Liver (tissue), 9 donors: ENCODE data around the gene MEIS2. TPM values are rescaled to one million over a fixed set of nuclear protein-coding genes. Genes with fewer than 3 reads are reported as not detected.

Experiments used
- DNase-seq: peaks from one replicate; pipeline ENCODE4 v3.0.0-alpha.2; 2017; ENCODE audit warnings: low spot score
- H3K27ac ChIP-seq, 2 donors: one replicate each; pipeline ENCODE4 v1.7.0; 2013; ENCODE audit warnings: inconsistent platforms in 2 of 2, low read length in 2 of 2, control low read depth in 1 of 2, low read depth in 1 of 2, mild to moderate bottlenecking in 1 of 2
- H3K27me3 ChIP-seq, 4 donors: one replicate each; pipeline versions ENCODE4 v1.6.1 to v1.7.0; 2013; ENCODE audit warnings: low read length in 3 of 4, inconsistent platforms in 1 of 4, mild to moderate bottlenecking in 1 of 4, moderate library complexity in 1 of 4; ENCODE audit not compliant: control insufficient read depth in 4 of 4, insufficient read depth in 4 of 4
- H3K36me3 ChIP-seq, 4 donors: one replicate each; pipeline versions ENCODE4 v1.6.1 to v1.7.0; 2013; ENCODE audit warnings: low read length in 3 of 4, mild to moderate bottlenecking in 3 of 4, low read depth in 1 of 4, moderate library complexity in 1 of 4; ENCODE audit not compliant: control insufficient read depth in 4 of 4, insufficient read depth in 3 of 4
- H3K4me1 ChIP-seq, 4 donors: one replicate each; pipeline versions ENCODE4 v1.6.1 to v1.7.0; 2013; ENCODE audit warnings: low read length in 3 of 4, mild to moderate bottlenecking in 3 of 4, moderate library complexity in 1 of 4; ENCODE audit not compliant: control insufficient read depth in 4 of 4, insufficient read depth in 4 of 4
- H3K4me3 ChIP-seq, 3 donors: one replicate each; pipeline versions ENCODE4 v1.6.1 to v1.7.0; 2013; ENCODE audit warnings: low read length in 3 of 3, control low read depth in 1 of 3, low read depth in 1 of 3, mild to moderate bottlenecking in 1 of 3
- H3K9ac ChIP-seq, 2 donors: one replicate each; pipeline ENCODE4 v1.7.0; 2013; ENCODE audit warnings: low read length in 2 of 2, mild to moderate bottlenecking in 2 of 2, moderate library complexity in 2 of 2, control low read depth in 1 of 2, low read depth in 1 of 2
- H3K9me3 ChIP-seq, 4 donors: one replicate each; pipeline versions ENCODE4 v1.6.1 to v1.7.0; 2013; ENCODE audit warnings: low read length in 3 of 4; ENCODE audit not compliant: control insufficient read depth in 4 of 4
- EGR1 ChIP-seq, 2 donors: IDR thresholded peaks; 2 replicates each; pipeline ENCODE4 v1.6.1; 2016 to 2018; ENCODE audit warnings: antibody characterized with exemption in 2 of 2, low read depth in 2 of 2
- FOXA1 ChIP-seq: IDR thresholded peaks from 2 replicates; pipeline ENCODE4 v1.6.1; 2016; ENCODE audit warnings: antibody characterized with exemption
- FOXA2 ChIP-seq: IDR thresholded peaks from 2 replicates; pipeline ENCODE4 v1.6.1; 2016; ENCODE audit warnings: antibody characterized with exemption
- GABPA ChIP-seq, 2 donors: IDR thresholded peaks in 1 of 2; conservative IDR thresholded peaks in 1 of 2; 2 replicates each; pipeline ENCODE4 v1.6.1; 2016; ENCODE audit warnings: antibody characterized with exemption in 2 of 2, mild to moderate bottlenecking in 1 of 2, moderate library complexity in 1 of 2
- HNF4A ChIP-seq, 2 donors: conservative IDR thresholded peaks; 2 replicates each; pipeline ENCODE4 v1.6.1; 2016; ENCODE audit warnings: antibody characterized with exemption in 2 of 2, mild to moderate bottlenecking in 2 of 2
- HNF4G ChIP-seq: IDR thresholded peaks from 2 replicates; pipeline ENCODE4 v1.6.1; 2016; ENCODE audit warnings: antibody characterized with exemption
- JUND ChIP-seq, 2 donors: IDR thresholded peaks; 2 replicates each; pipeline ENCODE4 v1.6.1; 2016; ENCODE audit warnings: antibody characterized with exemption in 2 of 2
- MAX ChIP-seq: IDR thresholded peaks from 2 replicates; pipeline ENCODE4 v1.6.1; 2016; ENCODE audit warnings: antibody characterized with exemption
- NR2F2 ChIP-seq: IDR thresholded peaks from 2 replicates; pipeline ENCODE4 v1.6.1; 2016; ENCODE audit warnings: antibody characterized with exemption
- RAD21 ChIP-seq, 2 donors: IDR thresholded peaks; 2 replicates each; pipeline ENCODE4 v1.6.1; 2016; ENCODE audit warnings: antibody characterized with exemption in 2 of 2, mild to moderate bottlenecking in 2 of 2
- RXRA ChIP-seq, 2 donors: IDR thresholded peaks; 2 replicates each; pipeline ENCODE4 v1.6.1; 2017 to 2018; ENCODE audit warnings: antibody characterized with exemption in 2 of 2, mild to moderate bottlenecking in 1 of 2
- SP1 ChIP-seq: IDR thresholded peaks from 2 replicates; pipeline ENCODE4 v1.6.1; 2018; ENCODE audit warnings: antibody characterized with exemption, mild to moderate bottlenecking
- TAF1 ChIP-seq: conservative IDR thresholded peaks from 2 replicates; pipeline ENCODE4 v1.6.1; 2016; ENCODE audit warnings: antibody characterized with exemption, mild to moderate bottlenecking
- YY1 ChIP-seq: IDR thresholded peaks from 2 replicates; pipeline ENCODE4 v1.6.1; 2016; ENCODE audit warnings: antibody characterized with exemption, mild to moderate bottlenecking
- WGBS: extraction: QIAGEN DNeasy Blood & Tissue Kit; methylation state at CpG from one replicate; pipeline ENCODE4 v1.1.7; 2013; 5-methylcytosine and 5-hydroxymethylcytosine counted together
- polyA plus RNA-seq, 2 donors: library from polyadenylated mRNA; stranded (reverse) in 1 of 2; unstranded in 1 of 2; fragments of 200-250 nt in 1 of 2; fragments of >200 nt in 1 of 2; fragmentation: Nextera tagmentation in 1 of 2; extraction: Ambion mirVana in 1 of 2; gene quantifications; one replicate each; pipeline versions ENCODE4 v1.2.1 to v1.2.3, GENCODE V29; 2013 to 2015
- total RNA-seq, 2 donors: library from RNA; depleted of rRNA; stranded (reverse); fragments of >200 nt; gene quantifications; one replicate each; pipeline ENCODE4 v1.2.3, GENCODE V29; 2014
- TF ChIP-seq, protein P1 (sequence below): IDR thresholded peaks from 2 replicates; pipeline ENCODE4 v1.6.1; 2016; ENCODE audit warnings: antibody characterized with exemption, mild to moderate bottlenecking
- TF ChIP-seq, protein P2 (sequence below): IDR thresholded peaks from 2 replicates; pipeline ENCODE4 v1.6.1; 2016; ENCODE audit warnings: antibody characterized with exemption
- TF ChIP-seq, protein P3 (sequence below): IDR thresholded peaks from 2 replicates; pipeline ENCODE4 v1.6.1; 2016; ENCODE audit warnings: antibody characterized with exemption
- donor health status: healthy.
- donor health status: healthy.
- donor health status: healthy.
- donor health status: healthy.
- donor health status: healthy.

MEIS2 gene
- total and polyA plus RNA-seq, 4 donors = 3.9 to 12.6 (median 7.6) TPM

DNA sequence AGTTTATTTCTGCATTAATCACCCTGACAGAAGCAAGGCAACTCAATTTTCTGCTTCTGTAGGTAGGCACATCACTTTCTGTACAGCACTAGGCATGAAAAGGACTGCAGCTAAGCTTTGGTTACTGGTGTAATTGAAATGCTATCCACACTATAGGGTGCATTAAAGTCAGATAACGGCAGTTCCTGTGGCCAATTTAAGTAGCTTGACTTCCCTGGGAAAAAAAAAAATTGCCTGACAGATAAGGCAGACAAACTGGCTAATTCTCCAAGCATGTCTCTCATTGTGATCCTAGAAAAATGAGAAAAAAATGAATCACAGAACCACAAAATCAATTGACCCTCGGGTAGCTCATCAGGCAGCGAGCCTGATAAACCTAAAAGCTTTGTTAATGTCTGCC, 151.4 kb downstream of the MEIS2 start:
- H3K9ac ChIP-seq = no peak overlapping the region
- H3K4me1 ChIP-seq = no peaks in the 10 kb centered on the region
- H3K36me3 ChIP-seq = no peaks in the 10 kb centered on the region
- no peaks in the 10 kb centered on the region for H3K27me3 ChIP-seq
- WGBS = 83% methylated on average over 3 of the region's 3 CpGs
- H3K4me3 ChIP-seq = no peak overlapping the region
- H3K9me3 ChIP-seq = no peaks in the 10 kb centered on the region
- no peak overlapping the region for H3K27ac ChIP-seq
- no peak for DNase-seq
- TF ChIP-seq FOXA1 (no peak), HNF4G (no peak), NR2F2 (no peak), JUND (IDR thresholded peaks at IDR 0.05) (no peak), RAD21 (IDR thresholded peaks at IDR 0.05) (no peak)
- TF ChIP-seq, protein P1, sequence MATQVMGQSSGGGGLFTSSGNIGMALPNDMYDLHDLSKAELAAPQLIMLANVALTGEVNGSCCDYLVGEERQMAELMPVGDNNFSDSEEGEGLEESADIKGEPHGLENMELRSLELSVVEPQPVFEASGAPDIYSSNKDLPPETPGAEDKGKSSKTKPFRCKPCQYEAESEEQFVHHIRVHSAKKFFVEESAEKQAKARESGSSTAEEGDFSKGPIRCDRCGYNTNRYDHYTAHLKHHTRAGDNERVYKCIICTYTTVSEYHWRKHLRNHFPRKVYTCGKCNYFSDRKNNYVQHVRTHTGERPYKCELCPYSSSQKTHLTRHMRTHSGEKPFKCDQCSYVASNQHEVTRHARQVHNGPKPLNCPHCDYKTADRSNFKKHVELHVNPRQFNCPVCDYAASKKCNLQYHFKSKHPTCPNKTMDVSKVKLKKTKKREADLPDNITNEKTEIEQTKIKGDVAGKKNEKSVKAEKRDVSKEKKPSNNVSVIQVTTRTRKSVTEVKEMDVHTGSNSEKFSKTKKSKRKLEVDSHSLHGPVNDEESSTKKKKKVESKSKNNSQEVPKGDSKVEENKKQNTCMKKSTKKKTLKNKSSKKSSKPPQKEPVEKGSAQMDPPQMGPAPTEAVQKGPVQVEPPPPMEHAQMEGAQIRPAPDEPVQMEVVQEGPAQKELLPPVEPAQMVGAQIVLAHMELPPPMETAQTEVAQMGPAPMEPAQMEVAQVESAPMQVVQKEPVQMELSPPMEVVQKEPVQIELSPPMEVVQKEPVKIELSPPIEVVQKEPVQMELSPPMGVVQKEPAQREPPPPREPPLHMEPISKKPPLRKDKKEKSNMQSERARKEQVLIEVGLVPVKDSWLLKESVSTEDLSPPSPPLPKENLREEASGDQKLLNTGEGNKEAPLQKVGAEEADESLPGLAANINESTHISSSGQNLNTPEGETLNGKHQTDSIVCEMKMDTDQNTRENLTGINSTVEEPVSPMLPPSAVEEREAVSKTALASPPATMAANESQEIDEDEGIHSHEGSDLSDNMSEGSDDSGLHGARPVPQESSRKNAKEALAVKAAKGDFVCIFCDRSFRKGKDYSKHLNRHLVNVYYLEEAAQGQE = no peak

DNA sequence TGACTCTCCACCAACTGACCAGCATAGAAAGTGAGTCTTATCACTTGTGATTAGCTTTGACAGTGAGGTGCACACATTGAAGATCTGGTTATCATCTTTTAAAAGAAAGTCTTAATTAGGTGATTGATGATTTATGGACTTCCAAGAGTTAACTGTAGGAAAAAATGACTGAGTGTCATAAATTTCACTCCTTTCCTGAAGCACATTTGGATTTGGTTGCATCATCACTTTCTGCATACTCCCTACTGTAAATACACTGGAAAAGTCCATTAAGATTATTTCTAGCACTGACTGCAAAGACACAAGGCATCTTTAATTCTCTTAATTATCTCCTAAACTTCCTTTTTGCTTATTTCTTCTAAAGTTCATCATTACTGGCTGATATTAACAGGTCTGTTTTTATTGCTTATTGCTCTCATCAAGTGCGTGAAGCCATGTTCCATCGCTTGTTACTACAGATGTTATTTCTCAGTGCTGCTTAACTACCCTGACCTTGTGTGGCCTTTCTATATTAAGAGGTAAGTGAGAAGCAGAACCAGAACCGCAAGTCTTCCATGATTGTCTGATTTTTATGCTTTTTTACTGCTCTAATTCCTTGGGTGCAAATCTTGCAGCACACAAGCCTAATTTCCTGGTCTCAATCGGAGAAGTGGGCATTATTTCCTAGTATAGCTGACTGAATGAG, 153.2 kb downstream of the MEIS2 start:
- Histone ChIP-seq H3K9ac (no peak overlapping the region), H3K4me1 (no peaks in the 10 kb centered on the region)

DNA sequence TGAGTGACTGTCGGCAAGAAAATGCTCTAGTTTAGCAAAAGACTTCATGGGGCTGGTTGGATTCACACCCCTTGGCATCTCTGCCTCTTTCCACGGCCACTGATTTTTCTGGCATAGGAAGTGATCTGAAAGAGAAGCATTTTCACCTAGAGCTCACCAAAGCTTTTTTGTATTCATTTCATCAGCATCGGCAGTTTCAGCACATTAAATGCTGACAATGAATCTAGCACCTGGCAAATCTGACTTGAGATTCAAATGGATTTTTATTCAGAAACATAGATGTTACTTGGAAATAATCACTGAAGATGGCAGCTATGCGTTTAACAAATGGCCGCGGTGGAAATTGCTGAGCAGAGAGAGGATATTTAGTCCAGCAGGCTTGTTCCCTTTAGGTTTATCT, 155.9 kb downstream of the MEIS2 start:
- no peak overlapping the region for H3K9ac ChIP-seq
- H3K27ac ChIP-seq = no peak overlapping the region
- no peak for DNase-seq
- no peak overlapping the region for H3K4me3 ChIP-seq
- peaks cover 4 to 13% (median 6%) of the 10 kb centered on the region in 4 donors for H3K4me1 ChIP-seq
- TF ChIP-seq GABPA (IDR thresholded peaks at IDR 0.05 in 1 of 2, conservative IDR thresholded peaks at IDR 0.05 in 1 of 2) = no peak
- TF ChIP-seq JUND (IDR thresholded peaks at IDR 0.05) = no peak
- TF ChIP-seq, protein P2, sequence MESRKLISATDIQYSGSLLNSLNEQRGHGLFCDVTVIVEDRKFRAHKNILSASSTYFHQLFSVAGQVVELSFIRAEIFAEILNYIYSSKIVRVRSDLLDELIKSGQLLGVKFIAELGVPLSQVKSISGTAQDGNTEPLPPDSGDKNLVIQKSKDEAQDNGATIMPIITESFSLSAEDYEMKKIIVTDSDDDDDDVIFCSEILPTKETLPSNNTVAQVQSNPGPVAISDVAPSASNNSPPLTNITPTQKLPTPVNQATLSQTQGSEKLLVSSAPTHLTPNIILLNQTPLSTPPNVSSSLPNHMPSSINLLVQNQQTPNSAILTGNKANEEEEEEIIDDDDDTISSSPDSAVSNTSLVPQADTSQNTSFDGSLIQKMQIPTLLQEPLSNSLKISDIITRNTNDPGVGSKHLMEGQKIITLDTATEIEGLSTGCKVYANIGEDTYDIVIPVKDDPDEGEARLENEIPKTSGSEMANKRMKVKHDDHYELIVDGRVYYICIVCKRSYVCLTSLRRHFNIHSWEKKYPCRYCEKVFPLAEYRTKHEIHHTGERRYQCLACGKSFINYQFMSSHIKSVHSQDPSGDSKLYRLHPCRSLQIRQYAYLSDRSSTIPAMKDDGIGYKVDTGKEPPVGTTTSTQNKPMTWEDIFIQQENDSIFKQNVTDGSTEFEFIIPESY = no peak
- no peak for TF ChIP-seq HNF4G
- TF ChIP-seq, protein P3, sequence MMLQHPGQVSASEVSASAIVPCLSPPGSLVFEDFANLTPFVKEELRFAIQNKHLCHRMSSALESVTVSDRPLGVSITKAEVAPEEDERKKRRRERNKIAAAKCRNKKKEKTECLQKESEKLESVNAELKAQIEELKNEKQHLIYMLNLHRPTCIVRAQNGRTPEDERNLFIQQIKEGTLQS = no peak
- no peak for TF ChIP-seq RAD21 (IDR thresholded peaks at IDR 0.05)
- TF ChIP-seq SP1 = no peak
- no peak for TF ChIP-seq FOXA2
- TF ChIP-seq MAX = no peak
- no peak for TF ChIP-seq TAF1
- TF ChIP-seq, protein P1 = no peak
- no peaks in the 10 kb centered on the region for H3K9me3 ChIP-seq
- WGBS = 86% methylated on average over 6 of the region's 6 CpGs
- H3K27me3 ChIP-seq = no peaks in the 10 kb centered on the region
- no peaks in the 10 kb centered on the region for H3K36me3 ChIP-seq

More for the DNA sequence above, 153.2 kb downstream of the MEIS2 start:
- TF ChIP-seq HNF4G = no peak
- TF ChIP-seq EGR1 (IDR thresholded peaks at IDR 0.05; ENCODE audit: low read depth in 2 of 2) = no peak
- no peak for TF ChIP-seq FOXA1
- no peak for TF ChIP-seq MAX
- TF ChIP-seq FOXA2 = no peak
- TF ChIP-seq JUND (IDR thresholded peaks at IDR 0.05) = no peak
- TF ChIP-seq, protein P3 = no peak
- TF ChIP-seq RXRA (IDR thresholded peaks at IDR 0.05) = no peak
- TF ChIP-seq SP1 = no peak
- no peak for TF ChIP-seq YY1
- no peak for TF ChIP-seq HNF4A (conservative IDR thresholded peaks at IDR 0.05)
- Histone ChIP-seq H3K9me3 (no peaks in the 10 kb centered on the region), H3K27me3 (no peaks in the 10 kb centered on the region), H3K27ac (no peak overlapping the region), H3K4me3 (no peak overlapping the region), H3K36me3 (no peaks in the 10 kb centered on the region)
- DNase-seq = no peak
- WGBS = 82% methylated on average over 4 of the region's 4 CpGs
